Activated CD8-positive, alpha-beta memory T cell treated with anti-CD3 and anti-CD28 coated beads for 1 hour (primary cell): Measurements from ENCODE around the gene CACNA2D3.

ENCODE experiments used
- DNase-seq, 2 donors: peaks; one replicate each; pipeline ENCODE4 v3.0.0-alpha.2; 2020; ENCODE audit warnings: low read depth in 1 of 2; ENCODE audit errors: extremely low read depth in 1 of 2

The CACNA2D3 gene

DNA sequence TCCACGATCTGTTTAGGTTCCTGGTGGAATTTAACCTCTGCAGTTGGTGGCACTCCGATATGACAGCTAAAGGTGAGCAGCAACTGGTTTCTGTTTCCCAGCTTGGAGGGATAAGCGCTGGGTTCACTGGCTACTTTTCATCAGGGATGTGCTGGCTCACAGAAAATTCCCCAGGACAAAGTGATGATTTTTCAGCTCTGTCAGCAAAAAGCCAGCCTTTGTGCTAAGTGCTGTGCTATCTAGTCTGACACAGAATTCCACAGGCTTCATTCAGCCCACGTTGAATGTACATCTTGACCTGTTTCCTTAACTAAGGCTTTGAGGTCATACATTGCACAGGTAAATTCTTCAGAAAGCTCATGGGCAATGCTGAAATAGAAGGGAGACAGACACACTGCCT, 887.0 kb downstream of the CACNA2D3 start:
- DNase-seq, result no peak

DNA sequence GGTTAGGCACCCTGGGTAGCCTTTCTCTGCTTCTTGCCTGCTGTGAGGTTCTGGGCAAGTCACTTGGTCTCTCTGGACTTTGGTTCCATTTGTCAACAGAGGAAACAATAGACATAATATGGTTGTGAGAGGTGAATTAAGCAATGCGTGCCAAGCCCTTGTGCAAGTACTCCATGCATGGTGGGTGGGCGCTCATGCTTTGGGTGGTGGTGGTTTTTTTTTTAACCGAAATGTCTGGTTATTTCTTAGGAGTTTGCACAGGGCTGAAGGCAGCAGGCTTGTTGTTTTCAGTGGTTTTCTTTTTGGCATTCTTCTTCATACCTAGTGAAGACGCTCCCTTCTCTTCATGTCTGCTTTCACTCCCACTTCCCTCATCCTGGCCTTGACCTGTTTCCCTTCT, 889.7 kb downstream of the CACNA2D3 start:
- no peak for DNase-seq

DNA sequence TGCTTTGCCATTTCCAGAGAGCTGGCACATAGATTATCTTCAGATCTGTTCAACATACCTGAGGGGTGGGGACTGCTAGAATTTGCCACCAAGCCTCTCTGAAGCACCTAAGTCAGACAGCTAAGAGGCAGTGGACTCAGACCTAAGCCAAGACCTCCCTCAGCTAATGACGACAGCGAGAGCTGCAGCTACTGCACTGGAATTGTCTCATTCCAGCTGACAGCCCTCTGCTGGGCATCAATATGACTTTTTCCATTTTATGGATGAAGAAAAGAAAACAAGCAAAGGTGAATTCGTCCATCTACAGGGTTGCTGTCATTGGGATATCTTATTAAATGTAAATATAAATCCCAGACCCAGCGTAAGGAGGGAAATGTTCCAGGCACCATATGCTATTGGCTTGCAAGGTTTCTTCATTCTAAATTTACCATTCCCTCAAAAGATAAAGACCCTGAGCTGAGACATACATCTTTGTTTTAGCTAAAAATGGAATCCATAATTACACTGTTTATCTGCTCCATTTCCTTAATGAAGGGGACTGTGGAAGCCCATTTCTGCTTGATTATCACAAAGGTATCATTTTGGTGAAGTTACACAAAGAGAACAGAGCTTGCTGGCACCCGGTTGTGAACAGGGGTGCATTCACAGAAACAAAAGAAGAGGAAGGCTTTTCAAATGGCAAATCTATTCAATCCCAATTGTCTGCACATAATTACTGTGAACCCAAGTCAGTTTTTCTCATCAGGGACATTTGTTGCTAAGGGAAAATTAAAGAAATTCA, 891.0 kb downstream of the CACNA2D3 start:
- DNase-seq, result no peak

DNA sequence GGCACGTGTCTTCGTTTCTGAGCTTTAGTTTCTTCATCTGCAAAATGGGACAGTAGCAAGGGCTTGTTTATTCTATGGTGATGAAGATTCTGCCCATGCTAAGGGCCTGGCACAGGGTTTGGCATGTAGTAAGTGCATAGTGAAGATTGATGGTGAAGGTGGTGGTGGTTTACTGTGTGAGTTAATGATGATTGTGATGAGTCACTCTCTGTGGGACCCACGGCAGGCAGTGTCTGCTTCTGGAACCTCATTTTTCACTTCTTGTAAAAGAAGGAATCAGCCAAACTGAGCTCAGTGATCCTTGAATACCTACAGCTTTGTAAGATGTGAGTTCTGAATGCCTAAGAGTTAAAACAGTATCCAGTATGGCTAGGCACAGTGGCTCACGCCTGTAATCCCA, 891.7 kb downstream of the CACNA2D3 start:
- DNase-seq, result no peak

DNA sequence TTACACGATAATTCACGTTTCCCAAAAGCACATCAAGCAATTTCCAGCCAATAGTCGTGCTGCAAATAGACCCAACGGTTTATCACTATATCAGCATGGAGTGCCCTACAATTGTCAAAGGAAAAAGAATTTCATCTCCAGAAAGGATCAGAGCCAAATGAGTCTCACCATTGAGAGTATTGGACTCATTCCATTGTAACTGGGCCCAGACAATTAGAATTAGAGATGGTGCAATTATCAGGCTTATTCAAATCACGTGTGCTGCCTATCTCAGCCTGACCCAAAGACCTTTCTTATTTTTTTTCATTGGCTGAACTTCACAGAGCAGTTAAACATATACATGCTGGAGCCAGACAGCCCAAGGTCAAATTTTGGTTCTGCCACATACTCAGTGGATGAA, 892.6 kb downstream of the CACNA2D3 start:
- DNase-seq, result no peak

DNA sequence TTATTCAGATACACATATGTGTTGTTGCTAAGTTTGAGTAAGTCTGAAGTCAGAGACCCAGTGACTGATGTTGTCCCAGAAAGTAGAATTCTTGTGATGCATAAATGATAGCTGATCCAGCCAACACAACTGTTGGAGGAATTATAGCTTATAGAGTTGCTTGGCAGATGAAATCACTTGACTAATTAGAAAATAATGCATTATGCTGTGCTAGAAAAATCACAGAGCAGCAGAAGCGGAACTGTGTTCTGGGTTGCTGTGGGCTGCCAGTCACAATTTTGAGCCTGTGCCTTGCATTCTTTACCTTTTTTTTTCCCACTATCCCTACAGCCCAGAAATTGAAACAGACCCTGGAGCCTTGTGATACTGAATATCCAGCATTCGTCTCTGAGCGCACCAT, 895.5 kb downstream of the CACNA2D3 start:
- DNase-seq, result no peak

DNA sequence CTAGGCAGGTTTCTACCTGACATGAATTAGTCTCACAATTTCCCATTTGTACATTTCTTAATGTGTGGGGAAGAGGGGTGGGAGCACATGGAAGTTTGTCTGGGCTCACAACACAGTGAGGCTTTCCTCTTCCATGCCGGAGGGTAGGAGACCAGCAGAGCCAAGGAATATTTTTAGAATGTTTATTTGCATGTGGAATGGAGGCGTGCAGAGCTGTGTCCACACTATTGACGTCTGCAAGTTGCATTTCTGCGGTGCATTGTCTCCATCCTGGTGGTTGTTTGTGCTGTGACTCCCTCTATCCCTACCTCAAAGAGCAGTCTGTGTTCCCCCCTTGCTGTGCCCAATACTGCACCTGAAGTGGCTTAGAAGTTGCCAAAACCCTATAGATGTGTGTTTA, 908.6 kb downstream of the CACNA2D3 start:
- DNase-seq, result no peak

DNA sequence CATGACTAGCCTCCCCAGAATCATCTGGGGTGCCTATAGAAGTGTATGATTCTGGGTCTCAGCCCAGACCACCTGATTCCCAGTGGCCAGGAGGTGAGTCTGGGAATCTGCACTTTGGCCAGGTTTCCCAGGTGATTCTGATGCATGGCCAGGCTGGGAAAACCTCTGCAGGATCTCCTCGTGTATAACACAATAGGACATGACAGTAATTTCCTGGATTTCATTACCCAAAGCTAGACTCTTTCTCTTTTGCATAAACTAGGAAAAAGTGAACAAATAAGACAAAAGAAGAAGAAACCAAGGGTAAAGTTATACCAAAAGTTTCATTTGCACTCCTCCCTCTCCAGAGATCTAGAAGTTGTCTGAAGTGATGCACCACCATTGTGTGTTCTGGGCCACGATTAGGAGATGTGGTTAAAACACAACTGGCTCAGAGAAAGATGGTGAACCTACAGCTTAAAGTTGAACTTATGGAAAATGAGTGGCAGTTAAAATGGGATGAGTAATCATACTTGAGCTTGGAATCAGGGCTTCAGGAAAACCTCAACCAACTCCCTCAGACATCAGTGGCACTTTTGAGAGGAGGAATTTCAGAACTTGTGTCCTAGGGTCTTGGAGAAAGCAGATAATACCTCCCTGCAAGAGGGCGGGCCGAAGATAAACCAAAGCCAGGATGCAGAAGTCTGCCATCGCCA, 914.7 kb downstream of the CACNA2D3 start:
- DNase-seq, result no peak

DNA sequence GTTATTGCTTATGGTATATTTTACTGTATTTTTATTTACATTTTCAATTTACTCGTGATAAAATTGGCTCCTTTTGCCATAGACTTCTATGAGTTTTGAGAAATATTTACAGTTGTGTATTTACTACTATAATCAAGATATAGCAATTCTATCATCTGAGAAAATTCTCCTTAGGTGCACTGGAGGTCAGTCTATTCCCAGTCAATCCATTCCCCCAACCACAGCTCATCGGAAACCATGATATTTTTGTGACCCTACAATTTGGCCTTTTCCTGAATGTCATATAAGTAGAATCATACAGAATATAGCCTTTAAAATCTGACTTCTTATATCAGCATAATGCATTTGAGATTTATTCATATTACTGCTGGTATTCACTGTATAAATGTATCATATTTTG, 920.2 kb downstream of the CACNA2D3 start:
- DNase-seq, result no peak

DNA sequence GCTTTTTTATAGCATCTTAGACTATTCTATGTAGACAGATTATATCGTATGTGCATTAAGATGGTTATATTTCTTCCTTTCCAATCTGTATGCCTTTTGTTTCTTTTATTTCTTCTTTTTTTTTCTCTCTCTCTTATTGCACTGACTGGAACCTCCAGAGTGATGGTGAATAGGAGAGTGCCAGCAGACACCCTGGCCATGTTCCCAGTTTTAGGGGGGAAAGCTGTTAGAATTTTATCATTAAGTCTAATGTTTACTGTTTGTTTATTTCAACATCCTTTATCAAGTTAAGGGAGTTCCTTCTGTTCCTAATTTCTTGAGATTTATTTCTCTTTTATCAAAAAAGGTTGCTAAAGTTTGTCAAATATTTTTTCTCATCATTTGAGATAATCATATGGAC, 922.1 kb downstream of the CACNA2D3 start:
- DNase-seq, result no peak

DNA sequence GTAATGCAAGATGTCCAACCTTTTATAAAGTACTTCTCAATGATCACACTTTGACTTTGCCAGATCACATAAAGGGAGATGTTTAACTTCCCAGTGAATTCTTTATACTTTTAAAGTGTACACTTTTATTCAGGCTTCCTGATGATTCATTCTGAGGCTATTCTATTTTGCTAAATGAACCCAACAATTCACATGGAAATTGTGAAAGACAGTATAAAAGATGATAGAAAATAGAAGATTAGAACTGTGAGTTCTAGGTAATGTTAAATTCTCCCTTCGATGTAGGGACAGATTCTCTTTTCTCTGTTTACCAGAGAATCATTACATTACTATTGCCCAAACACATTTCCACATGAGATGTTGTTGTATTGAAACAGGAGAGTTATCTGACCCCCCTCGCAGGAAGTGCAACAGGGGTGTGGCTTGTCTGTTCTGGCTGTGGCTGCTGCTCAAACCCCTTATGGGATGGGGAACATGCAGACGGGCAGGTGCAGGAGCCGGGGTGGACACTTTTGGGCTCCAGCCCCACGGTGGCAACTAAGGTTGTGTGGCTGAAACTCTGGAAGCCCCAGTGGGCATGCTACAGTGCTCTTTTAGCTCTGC, 936.8 kb downstream of the CACNA2D3 start:
- no peak for DNase-seq

DNA sequence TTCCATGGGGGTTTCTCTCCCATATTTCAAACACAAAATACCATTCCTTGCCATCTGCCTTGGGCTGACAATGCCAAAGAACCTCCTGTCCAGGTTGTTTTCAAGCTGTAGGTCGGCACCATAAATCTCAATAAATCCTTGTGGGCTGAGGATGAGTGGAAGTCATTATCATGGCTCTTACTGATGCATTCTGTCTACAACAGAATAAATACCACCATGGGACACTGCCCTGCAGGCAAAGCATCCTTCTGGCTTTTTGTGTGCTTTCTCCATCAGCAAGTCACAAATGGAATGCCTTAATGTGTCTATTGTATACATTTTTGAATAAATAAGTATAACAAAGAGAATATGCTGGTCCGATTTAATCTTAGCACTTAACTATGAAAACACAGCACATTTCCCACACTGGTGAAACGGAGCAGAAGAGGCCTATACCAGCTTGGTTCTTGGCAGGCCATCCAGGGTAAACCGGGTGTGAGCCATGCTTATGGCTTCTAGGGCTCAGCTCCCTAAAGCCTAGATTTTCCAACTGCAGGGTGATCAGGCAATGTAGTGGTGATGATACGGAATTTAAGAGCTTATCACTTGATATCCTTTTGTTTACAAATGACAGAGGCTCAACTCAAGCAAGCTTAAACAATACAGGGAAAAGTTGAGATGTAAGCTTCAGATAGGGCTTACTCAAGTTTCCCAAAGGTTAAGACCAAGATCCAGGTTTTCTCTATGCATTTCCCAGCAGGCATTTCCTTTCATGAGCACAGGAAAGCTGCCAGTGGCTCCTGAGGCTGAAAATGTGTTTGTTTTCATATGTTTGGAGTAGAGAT, 938.8 kb downstream of the CACNA2D3 start:
- DNase-seq, result no peak

DNA sequence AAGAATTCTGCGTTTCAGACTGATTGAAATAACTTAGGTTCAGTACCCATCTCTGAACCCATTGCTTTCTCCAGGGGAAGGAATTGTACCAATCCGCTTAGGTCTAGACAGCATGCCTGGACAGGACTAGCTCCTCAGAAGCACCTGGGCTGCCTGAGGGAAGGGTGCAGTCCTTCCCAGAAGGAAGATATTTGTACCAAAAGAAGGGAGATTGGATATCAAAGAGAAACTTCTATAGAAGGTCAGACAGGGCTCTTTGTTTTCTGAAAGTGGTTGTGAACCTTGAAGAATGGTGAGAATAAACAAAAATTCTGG, 939.3 kb downstream of the CACNA2D3 start:
- DNase-seq, result no peak

DNA sequence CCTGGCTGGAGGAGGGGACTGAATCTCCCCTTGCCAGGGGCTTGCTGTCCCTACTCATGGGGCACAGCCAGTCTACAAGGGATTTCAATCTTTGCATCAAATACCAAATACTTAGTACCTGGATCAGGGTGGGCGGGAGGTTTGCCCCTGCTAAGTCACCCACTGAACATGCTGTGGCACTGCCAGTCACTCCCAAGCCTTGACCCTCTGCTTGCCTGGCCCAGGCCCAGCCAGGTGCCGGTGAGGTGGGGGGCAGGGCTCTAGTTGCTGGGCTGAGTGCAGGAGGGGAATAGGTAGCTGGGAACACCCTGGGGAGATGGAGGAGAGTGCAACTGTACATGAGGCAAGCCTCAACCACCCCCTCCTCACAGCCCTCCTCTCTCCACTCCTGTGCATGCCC, 941.8 kb downstream of the CACNA2D3 start:
- DNase-seq, result no peak

DNA sequence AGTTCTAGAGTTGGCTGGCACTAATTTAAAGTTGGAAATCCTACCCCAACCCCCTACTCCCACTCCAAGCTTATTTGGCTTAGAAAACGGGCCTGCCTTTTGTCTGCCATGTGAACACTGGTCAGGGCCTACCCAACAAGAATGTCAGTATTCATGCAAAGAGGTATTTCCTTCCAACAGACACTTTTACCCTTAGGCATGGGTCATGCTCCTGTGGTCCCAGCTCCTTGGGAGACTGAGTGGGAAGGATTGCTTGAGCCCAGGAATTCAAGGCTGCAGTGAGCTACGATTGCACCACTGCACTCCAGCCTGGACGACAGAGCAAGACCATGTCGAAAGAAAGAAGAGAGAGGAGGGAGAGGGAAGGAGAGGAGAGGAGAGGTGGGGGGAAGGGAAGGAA, 943.0 kb downstream of the CACNA2D3 start:
- DNase-seq, result no peak

DNA sequence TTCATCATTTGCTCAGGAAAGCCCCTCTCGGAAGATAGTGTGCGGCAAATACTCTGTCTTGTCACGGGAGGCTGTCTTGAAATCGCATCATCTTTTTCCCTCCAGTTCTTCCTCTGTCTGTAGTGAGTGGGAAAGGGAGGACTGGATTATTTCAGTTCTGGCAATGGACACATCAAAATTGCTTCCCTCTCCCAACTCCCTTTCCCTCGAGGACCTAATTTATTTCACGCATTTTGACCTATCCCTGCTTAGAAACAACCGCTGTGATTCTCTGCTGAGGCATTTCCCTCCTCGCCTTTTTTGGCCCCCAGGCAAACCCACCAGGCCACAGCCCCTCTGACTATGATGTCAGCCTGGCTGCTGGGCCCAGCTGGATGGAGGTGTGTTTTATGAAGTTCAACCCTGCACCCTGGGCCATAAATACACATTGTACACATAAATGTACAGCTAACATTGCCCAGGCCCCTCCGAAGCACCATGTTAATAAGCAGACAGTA, 944.2 kb downstream of the CACNA2D3 start:
- no peak for DNase-seq

DNA sequence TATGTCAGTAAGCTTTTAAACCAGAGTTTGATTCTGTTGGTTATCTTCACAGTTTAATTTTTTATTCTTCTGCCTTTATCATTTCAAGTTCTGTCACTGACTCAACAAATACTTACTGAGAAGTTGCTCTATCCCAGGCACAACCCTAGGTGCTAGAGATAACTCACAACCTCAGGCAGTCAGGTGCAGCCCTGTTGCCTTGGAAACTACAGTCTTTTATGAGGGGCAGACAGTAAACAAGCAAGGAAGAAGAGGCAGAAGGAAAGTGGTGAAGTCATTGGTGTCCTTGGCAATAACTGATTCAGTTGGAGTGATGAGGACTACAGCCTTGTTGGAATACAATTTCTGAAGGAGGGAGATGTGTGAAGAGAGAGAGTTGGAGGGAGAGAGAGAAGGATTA, 947.6 kb downstream of the CACNA2D3 start:
- no peak for DNase-seq

DNA sequence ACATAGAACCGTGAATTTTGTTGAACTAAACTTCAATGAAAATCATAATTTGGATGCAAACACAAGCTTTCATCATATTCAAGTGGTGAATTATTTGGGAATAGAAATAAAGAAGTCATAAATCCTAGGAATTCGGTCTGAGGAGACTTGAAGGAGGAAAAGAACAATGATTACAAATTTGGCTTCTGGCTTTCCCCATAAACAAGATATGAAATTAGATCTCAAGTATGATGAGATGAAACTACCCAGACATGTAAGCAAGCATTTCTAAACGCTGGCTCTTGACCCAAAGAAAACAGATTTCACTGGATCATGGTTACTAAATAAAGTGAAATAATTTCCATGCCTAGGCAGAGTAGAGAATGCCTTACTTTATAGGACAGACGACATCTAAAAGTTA, 952.4 kb downstream of the CACNA2D3 start:
- DNase-seq, result no peak

DNA sequence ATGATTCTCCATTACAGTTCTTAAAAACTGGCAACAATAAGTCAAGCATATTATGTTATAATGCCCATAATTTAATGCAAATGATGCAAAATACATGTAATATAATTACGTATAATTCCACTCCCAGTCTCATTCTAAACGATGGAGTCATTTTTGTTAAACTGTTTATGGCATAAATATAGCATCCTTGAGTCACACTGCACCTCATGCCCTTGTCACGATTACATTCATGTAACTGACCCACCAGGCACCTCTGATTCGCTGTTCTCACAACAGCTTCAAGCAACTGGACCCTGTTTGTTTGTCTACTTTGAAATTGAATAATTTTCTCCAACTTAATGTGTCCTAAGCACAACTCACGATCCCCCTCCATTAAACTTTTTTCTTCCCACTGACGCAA, 953.5 kb downstream of the CACNA2D3 start:
- no peak for DNase-seq

DNA sequence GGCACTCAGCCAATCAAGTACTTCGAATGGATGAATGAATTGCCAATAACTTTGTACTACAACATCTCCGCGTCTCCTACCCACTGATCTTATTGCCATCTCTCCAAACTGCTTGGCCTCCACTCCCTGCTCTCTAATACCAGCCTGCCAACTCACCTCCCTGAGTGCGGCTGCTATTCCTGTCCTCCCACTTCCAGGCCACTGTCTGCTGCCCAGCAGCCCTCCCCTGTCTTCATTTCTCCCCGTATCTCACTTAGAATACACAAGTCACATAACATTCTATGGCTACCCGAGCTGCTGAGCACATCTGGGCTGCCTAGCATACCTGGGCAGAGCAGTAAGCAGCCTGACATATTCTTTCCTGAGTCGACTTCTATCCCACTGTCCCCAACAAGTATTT, 955.4 kb downstream of the CACNA2D3 start:
- no peak for DNase-seq

DNA sequence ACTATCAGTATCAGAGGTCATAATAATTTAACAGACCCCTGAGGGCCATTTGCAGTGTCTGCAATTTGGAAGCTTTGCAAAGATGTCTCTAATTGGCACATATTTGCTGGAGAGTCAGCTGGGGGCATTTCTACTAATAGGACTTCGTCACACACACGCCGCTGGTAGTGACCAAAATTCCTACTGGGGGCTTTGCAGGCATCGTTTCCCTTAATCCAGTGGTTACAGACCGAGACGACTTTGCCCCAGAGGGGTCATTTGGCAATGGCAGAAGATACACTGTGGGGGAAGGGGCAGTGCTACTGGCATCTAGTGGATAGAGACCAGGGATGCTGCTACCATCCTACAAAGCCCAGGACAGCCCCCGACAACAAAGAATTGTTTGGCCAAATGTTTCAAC, 956.5 kb downstream of the CACNA2D3 start:
- DNase-seq, result no peak
